ENCODE results near the gene ANHX.

ANHX gene

GRCh38 chr12:133221241-133221640, 14.4 kb downstream of the ANHX start:
- H3K9ac ChIP-seq (ENCODE audit: low read depth, low read length), result no peak overlapping the region
- H2AFZ ChIP-seq (ENCODE audit: low read depth, low read length), result no peak overlapping the region
- no peak overlapping the region for H3K4me2 ChIP-seq (ENCODE audit: insufficient read depth, low read length)
- H3K79me2 ChIP-seq (ENCODE audit: insufficient read depth, low read length), result no peaks in the 10 kb centered on the region
- TF ChIP-seq EZH2 (IDR thresholded peaks at IDR 0.05; ENCODE audit: borderline replicate concordance, low read depth, low read length, severe bottlenecking) (no peak), CTCF (IDR thresholded peaks at IDR 0.05; ENCODE audit: borderline replicate concordance, extremely low read depth, low read length, poor library complexity, severe bottlenecking) (no peak)
- no peaks in the 10 kb centered on the region for H4K20me1 ChIP-seq (ENCODE audit: insufficient read depth, low read length)
- H3K36me3 ChIP-seq (ENCODE audit: insufficient read depth, low read length), result no peaks in the 10 kb centered on the region
- H3K27me3 ChIP-seq (ENCODE audit: insufficient read depth, low read length, poor library complexity), result no peaks in the 10 kb centered on the region
- no peaks in the 10 kb centered on the region for H3K4me1 ChIP-seq (ENCODE audit: insufficient read depth, low read length)
- peaks cover 67% of the 10 kb centered on the region for H3K9me3 ChIP-seq (ENCODE audit: insufficient read depth, low read length, severe bottlenecking)
- no peak overlapping the region for H3K27ac ChIP-seq (ENCODE audit: low read length)
- H3K4me3 ChIP-seq (ENCODE audit: low read depth in 1 of 2, low read length in 2 of 2), result no peak overlapping the region
- no peak for ATAC-seq (ENCODE audit: insufficient read depth, low read depth)
- DNase-seq, result no peak

GRCh38 chr12:133220521-133220920, 15.2 kb downstream of the ANHX start:
- H3K4me3 ChIP-seq (ENCODE audit: low read depth in 1 of 2, low read length in 2 of 2), result no peak overlapping the region
- H3K27ac ChIP-seq (ENCODE audit: low read length), result no peak overlapping the region
- no peak overlapping the region for H3K4me2 ChIP-seq (ENCODE audit: insufficient read depth, low read length)
- no peaks in the 10 kb centered on the region for H3K27me3 ChIP-seq (ENCODE audit: insufficient read depth, low read length, poor library complexity)
- no peak overlapping the region for H2AFZ ChIP-seq (ENCODE audit: low read depth, low read length)
- DNase-seq (no peak), ATAC-seq (ENCODE audit: insufficient read depth, low read depth) (no peak)
- no peaks in the 10 kb centered on the region for H4K20me1 ChIP-seq (ENCODE audit: insufficient read depth, low read length)
- no peaks in the 10 kb centered on the region for H3K4me1 ChIP-seq (ENCODE audit: insufficient read depth, low read length)
- H3K36me3 ChIP-seq (ENCODE audit: insufficient read depth, low read length), result no peaks in the 10 kb centered on the region
- peaks cover 69% of the 10 kb centered on the region for H3K9me3 ChIP-seq (ENCODE audit: insufficient read depth, low read length, severe bottlenecking)
- H3K9ac ChIP-seq (ENCODE audit: low read depth, low read length), result no peak overlapping the region
- no peaks in the 10 kb centered on the region for H3K79me2 ChIP-seq (ENCODE audit: insufficient read depth, low read length)
- no peak for TF ChIP-seq EZH2 (IDR thresholded peaks at IDR 0.05; ENCODE audit: borderline replicate concordance, low read depth, low read length, severe bottlenecking)
- no peak for TF ChIP-seq CTCF (IDR thresholded peaks at IDR 0.05; ENCODE audit: borderline replicate concordance, extremely low read depth, low read length, poor library complexity, severe bottlenecking)

GRCh38 chr12:133217219-133217618, 18.5 kb downstream of the ANHX start:
- H3K9ac ChIP-seq (ENCODE audit: low read depth, low read length), result no peak overlapping the region
- no peaks in the 10 kb centered on the region for H4K20me1 ChIP-seq (ENCODE audit: insufficient read depth, low read length)
- H3K4me3 ChIP-seq (ENCODE audit: low read depth in 1 of 2, low read length in 2 of 2), result no peak overlapping the region
- H3K4me2 ChIP-seq (ENCODE audit: insufficient read depth, low read length), result no peak overlapping the region
- H3K36me3 ChIP-seq (ENCODE audit: insufficient read depth, low read length), result no peaks in the 10 kb centered on the region
- ATAC-seq (ENCODE audit: insufficient read depth, low read depth) (no peak), DNase-seq (no peak)
- peaks cover 73% of the 10 kb centered on the region for H3K9me3 ChIP-seq (ENCODE audit: insufficient read depth, low read length, severe bottlenecking)
- no peak overlapping the region for H2AFZ ChIP-seq (ENCODE audit: low read depth, low read length)
- H3K27ac ChIP-seq (ENCODE audit: low read length), result no peak overlapping the region
- TF ChIP-seq CTCF (IDR thresholded peaks at IDR 0.05; ENCODE audit: borderline replicate concordance, extremely low read depth, low read length, poor library complexity, severe bottlenecking), result no peak
- no peak for TF ChIP-seq EZH2 (IDR thresholded peaks at IDR 0.05; ENCODE audit: borderline replicate concordance, low read depth, low read length, severe bottlenecking)
- no peaks in the 10 kb centered on the region for H3K79me2 ChIP-seq (ENCODE audit: insufficient read depth, low read length)
- no peaks in the 10 kb centered on the region for H3K4me1 ChIP-seq (ENCODE audit: insufficient read depth, low read length)
- H3K27me3 ChIP-seq (ENCODE audit: insufficient read depth, low read length, poor library complexity), result no peaks in the 10 kb centered on the region

GRCh38 chr12:133215724-133216123, 20.0 kb downstream of the ANHX start:
- no peak for DNase-seq
- TF ChIP-seq CTCF (IDR thresholded peaks at IDR 0.05; ENCODE audit: borderline replicate concordance, extremely low read depth, low read length, poor library complexity, severe bottlenecking) (no peak), EZH2 (IDR thresholded peaks at IDR 0.05; ENCODE audit: borderline replicate concordance, low read depth, low read length, severe bottlenecking) (no peak)
- Histone ChIP-seq H3K79me2 (ENCODE audit: insufficient read depth, low read length) (no peaks in the 10 kb centered on the region), H3K27ac (ENCODE audit: low read length) (no peak overlapping the region), H3K4me1 (ENCODE audit: insufficient read depth, low read length) (no peaks in the 10 kb centered on the region), H3K36me3 (ENCODE audit: insufficient read depth, low read length) (no peaks in the 10 kb centered on the region), H3K4me2 (ENCODE audit: insufficient read depth, low read length) (no peak overlapping the region), H3K9ac (ENCODE audit: low read depth, low read length) (no peak overlapping the region), H4K20me1 (ENCODE audit: insufficient read depth, low read length) (no peaks in the 10 kb centered on the region), H3K4me3 (ENCODE audit: low read depth in 1 of 2, low read length in 2 of 2) (no peak overlapping the region), H2AFZ (ENCODE audit: low read depth, low read length) (no peak overlapping the region), H3K27me3 (ENCODE audit: insufficient read depth, low read length, poor library complexity) (no peaks in the 10 kb centered on the region), H3K9me3 (ENCODE audit: insufficient read depth, low read length, severe bottlenecking) (peaks cover 66% of the 10 kb centered on the region)
- ATAC-seq (ENCODE audit: insufficient read depth, low read depth), result no peak
